Left colon (tissue), 2 donors: ENCODE data around the gene CABLES2. TPM values are rescaled to one million over a fixed set of nuclear protein-coding genes. Genes with fewer than 3 reads are reported as not detected.
"Not testable (repeated sequence)": the region's sequence is repeated elsewhere in the genome, so short reads cannot be mapped to it uniquely, and the experiment has no call there.

ENCODE experiments used
- ATAC-seq: fragments of 200-7000 bp; cut with Tn5 transposase; one replicate; pipeline ENCODE4 v1.9.1; 2020; ENCODE audit warnings: mild to moderate bottlenecking, moderate library complexity
- DNase-seq, 2 donors: peaks; one replicate each; pipeline ENCODE4 v3.0.0-alpha.2; 2020
- intact Hi-C, 2 donors: fragments of 100-400 bp; cut with DNase I in 1 of 2; cut with micrococcal nuclease in 1 of 2; formaldehyde crosslinking; loops; one replicate each; pipeline versions ENCODE4 v1.11.2 to v1.14.0; 2022; cut with DNase I, micrococcal nuclease
- total RNA-seq, 2 donors: library from RNA; stranded (reverse); fragmentation: NEBNext Ultra II Directional; extraction: Animal tissue kit (Norgen Biotek cat#: 25700); gene quantifications; one replicate each; pipeline ENCODE4 v1.2.1, GENCODE V29; 2021
- donor health status: DM: no; HTN: no; CAD: no.
- donor health status: DM: yes; HTN: yes; CAD: no.

Gene CABLES2
- total RNA-seq, 2 donors from 2014 or later, result 7.8 to 9.5 TPM

- no peak for ATAC-seq
- DNase-seq, result no peak
- intact Hi-C loops, result no loop called here
Measured at GRCh38 chr20:62437927-62438326, 30.8 kb upstream of the CABLES2 start.

- no peak for ATAC-seq
- no peak for DNase-seq
- intact Hi-C loops, result no loop called here
Measured at GRCh38 chr20:62437496-62437895, 30.4 kb upstream of the CABLES2 start.

- DNase-seq (no peak), ATAC-seq (no peak)
- intact Hi-C loops, result no loop called here
Measured at GRCh38 chr20:62436692-62437091, 29.6 kb upstream of the CABLES2 start.

- DNase-seq, result peak; percentile 54 to 67
- intact Hi-C loops, result no loop called here
- peak; percentile 68 for ATAC-seq
Measured at GRCh38 chr20:62433658-62434497, 26.8 kb upstream of the CABLES2 start.

GRCh38 chr20:62430866-62431447, 23.9 kb upstream of the CABLES2 start:
- DNase-seq, result no peak

GRCh38 chr20:62430311-62430853, 23.3 kb upstream of the CABLES2 start:
- ATAC-seq, result no peak
- intact Hi-C loops, result no loop called here
- DNase-seq, result no peak

More at GRCh38 chr20:62430866-62431447, 23.9 kb upstream of the CABLES2 start:
- intact Hi-C loops, result no loop called here
- ATAC-seq, result no peak

- ATAC-seq (no peak), DNase-seq (no peak)
- intact Hi-C loops, result no loop called here
Measured at GRCh38 chr20:62429455-62430310, 22.6 kb upstream of the CABLES2 start.

GRCh38 chr20:62428396-62429295, 21.6 kb upstream of the CABLES2 start:
- ATAC-seq, result peak; percentile 13

GRCh38 chr20:62428002-62428372, 20.9 kb upstream of the CABLES2 start:
- ATAC-seq (peak; percentile 59), DNase-seq (peak; percentile 65 to 71)
- intact Hi-C loops, result no loop called here

More at GRCh38 chr20:62428396-62429295, 21.6 kb upstream of the CABLES2 start:
- intact Hi-C loops, result no loop called here
- peak in 1 of 2 donors; percentile 28 for DNase-seq

- intact Hi-C loops, result no loop called here
- DNase-seq, result peak; percentile 89 to 91
Measured at GRCh38 chr20:62427172-62428001, 20.3 kb upstream of the CABLES2 start, which contains the start of gene RBBP8NL. Gene RBBP8NL, minus strand, starts transcription at chr20:62427539. Its CDS starts 7,892 bp downstream, at chr20:62419647.

GRCh38 chr20:62426699-62427131, 19.6 kb upstream of the CABLES2 start:
- peak in 1 of 2 donors; percentile 55 for DNase-seq
- intact Hi-C loops, result no loop called here

More at GRCh38 chr20:62427172-62428001, 20.3 kb upstream of the CABLES2 start, which contains the start of gene RBBP8NL:
- ATAC-seq, result peak; percentile 87

GRCh38 chr20:62426059-62426348, 18.9 kb upstream of the CABLES2 start:
- intact Hi-C loops, DNase-seq, ATAC-seq: not testable (repeated sequence)

More at GRCh38 chr20:62426699-62427131, 19.6 kb upstream of the CABLES2 start:
- ATAC-seq, result peak; percentile 41

GRCh38 chr20:62425281-62426058, 18.4 kb upstream of the CABLES2 start:
- no peak for ATAC-seq
- intact Hi-C loops, result no loop called here
- no peak for DNase-seq

- DNase-seq, result no peak
- no peak for ATAC-seq
- intact Hi-C loops, result no loop called here
Measured at GRCh38 chr20:62424249-62425107, 17.4 kb upstream of the CABLES2 start.

GRCh38 chr20:62423326-62423706, 16.2 kb upstream of the CABLES2 start:
- ATAC-seq (no peak), DNase-seq (no peak)
- intact Hi-C loops, result no loop called here
